NCI-H2171 (cell line): ENCODE measurements around the gene HSPA8.

Source experiments
- DNase-seq: peaks from one replicate; lab custom pipeline; 2025; lab: John Stamatoyannopoulos, UW

HSPA8 gene

GRCh38 chr11:123047266-123047946, 14.5 kb downstream of the HSPA8 start:
- DNase-seq, result no peak

- no peak for DNase-seq
Measured at GRCh38 chr11:123046473-123047259, 15.3 kb downstream of the HSPA8 start.

GRCh38 chr11:123045101-123045500, 16.8 kb downstream of the HSPA8 start:
- no peak for DNase-seq

GRCh38 chr11:123041185-123041584, 20.8 kb downstream of the HSPA8 start:
- DNase-seq, result no peak

GRCh38 chr11:123040111-123040432, 21.9 kb downstream of the HSPA8 start:
- DNase-seq, result no peak

- DNase-seq, result no peak
Measured at GRCh38 chr11:123035831-123036230, 26.1 kb downstream of the HSPA8 start.

GRCh38 chr11:123034597-123034996, 27.3 kb downstream of the HSPA8 start:
- no peak for DNase-seq

GRCh38 chr11:123033895-123034294, 28.0 kb downstream of the HSPA8 start:
- no peak for DNase-seq

GRCh38 chr11:123030517-123030916, 31.4 kb downstream of the HSPA8 start:
- DNase-seq, result no peak

GRCh38 chr11:123020968-123021367, 41.0 kb downstream of the HSPA8 start:
- DNase-seq, result no peak

GRCh38 chr11:123018702-123019101, 43.2 kb downstream of the HSPA8 start:
- no peak for DNase-seq

GRCh38 chr11:123011510-123011909, 50.4 kb downstream of the HSPA8 start:
- no peak for DNase-seq
